SK-MEL-5 (cell line): ENCODE results near the gene RFTN2. TPM values are rescaled to one million over a fixed set of nuclear protein-coding genes. Genes with fewer than 3 reads are reported as not detected.

Experiments
- small RNA-seq, 2 experiments: library from RNA; depleted of rRNA; stranded (forward); fragments of <200 nt; gene quantifications; one replicate each; pipeline ENCODE3, GENCODE V24; 2014
- total RNA-seq: library from RNA; depleted of rRNA; stranded (reverse); fragments of >200 nt; shearing (Covaris generic); gene quantifications from 2 replicates; pipeline ENCODE4 v1.2.3, GENCODE V29; 2014; rRNA removed

Gene RFTN2
- total RNA-seq, 1 experiment from 2014 or later = 2.2 TPM

Small RNAs within 50 kb of the gene (small RNA-seq; reads per million reads assigned to genes)
- 0 reads per million in 2 experiments for gene AC020550.1

Other genes starting within 250 kb of the RFTN2 start
- 202 and 219 TPM in 2 replicates for gene SF3B1, start 240.6 kb downstream of the RFTN2 start, total RNA-seq
- 46.5 and 48.4 TPM in 2 replicates for gene COQ10B, start 222.0 kb downstream of the RFTN2 start, total RNA-seq
- 374 and 381 TPM in 2 replicates for gene HSPD1, start 175.7 kb downstream of the RFTN2 start, total RNA-seq
- gene HSPE1, start 175.2 kb downstream of the RFTN2 start, total RNA-seq = 207 and 246 TPM in 2 replicates
- gene MOB4, start 159.5 kb downstream of the RFTN2 start, total RNA-seq = 32.9 and 42.7 TPM in 2 replicates
- gene MARS2, start 29.8 kb upstream of the RFTN2 start, total RNA-seq = 11.4 and 12.3 TPM in 2 replicates
- gene BOLL, start 109.7 kb upstream of the RFTN2 start, total RNA-seq = not detected in 2 replicates
- 0.83 and 0.90 TPM in 2 replicates for gene PLCL1, start 129.0 kb upstream of the RFTN2 start, total RNA-seq